ENCODE results near the gene TYROBP. TPM values are rescaled to one million over a fixed set of nuclear protein-coding genes. Genes with fewer than 3 reads are reported as not detected.

The TYROBP gene
- total and polyA plus RNA-seq, 2 of the 8 experiments (the other 6 are each of a cell fraction or from before 2014, with no cell fraction given), result 0.18 TPM; not detected in 1

GRCh38 chr19:35860818-35861639 is 47.1 kb downstream of the TYROBP start:
- peak overlapping the region; percentile 30 to 60 (median 51) for H3K4me3 ChIP-seq (ENCODE audit: extremely low read depth in 1 of 4, insufficient read depth in 2 of 4, low read depth in 3 of 4, low read length in 4 of 4)
- peak overlapping the region; percentile 49 for H3K56ac ChIP-seq (replicated peaks; ENCODE audit: insufficient read length, low read depth, low read length)
- peak overlapping the region; percentile 83 for H4K91ac ChIP-seq (replicated peaks; ENCODE audit: insufficient read length, low read length)
- no peak overlapping the region for H3K27ac ChIP-seq (ENCODE audit: low read depth, low read length)
- ChIA-PET POLR2A (ENCODE audit: partially characterized antibody) (interaction anchor here (0.6 to 1.7 kb wide), 8 partner anchors 9 to 193 kb away, joined by 3 to 20 read pairs (median 4); partner anchors contain the start of genes NPHS1, SYNE4 and THAP8), CTCF (ENCODE audit: partially characterized antibody) (interaction anchor here (0.6 to 2.9 kb wide), 7 partner anchors 9 to 725 kb away, joined by 3 to 18 read pairs (median 3); no protein-coding TSS in a partner anchor)
- no peak overlapping the region for H2BK5ac ChIP-seq (ENCODE audit: low read depth, low read length)
- no peak overlapping the region for H2BK12ac ChIP-seq (ENCODE audit: low read depth, low read length)
- H3K14ac ChIP-seq (ENCODE audit: insufficient read length), result no peak overlapping the region
- H4K20me1 ChIP-seq (replicated peaks in 1 of 2; ENCODE audit: control insufficient read depth in 1 of 2, insufficient read depth in 2 of 2, low read length in 2 of 2), result peaks cover 0 to 3% of the 10 kb centered on the region in 2 experiments
- no peak overlapping the region for H2BK120ac ChIP-seq (replicated peaks; ENCODE audit: low read depth, low read length)
- no peak overlapping the region for H3K9ac ChIP-seq (replicated peaks in 1 of 4; ENCODE audit: extremely low read depth in 1 of 4, low read depth in 3 of 4, low read length in 3 of 4)
- peaks cover 0 to 15% (median 10%) of the 10 kb centered on the region in 4 experiments; a peak in 5 of 7 replicates for H3K4me1 ChIP-seq (replicated peaks in 1 of 4; ENCODE audit: control insufficient read depth in 3 of 4, insufficient read depth in 4 of 4, low read length in 3 of 4)
- no peaks in the 10 kb centered on the region for H3K9me3 ChIP-seq (ENCODE audit: insufficient read depth in 2 of 2, low read depth in 1 of 2, low read length in 1 of 2)
- peaks cover 7 to 58% (median 52%) of the 10 kb centered on the region in 4 experiments for H3K27me3 ChIP-seq (replicated peaks in 1 of 4; ENCODE audit: control insufficient read depth in 3 of 4, extremely low read depth in 1 of 4, insufficient read depth in 3 of 4, low read length in 3 of 4)
- H2AFZ ChIP-seq (ENCODE audit: low read length), result peak overlapping the region; percentile 25; the same call in 1 of the 2 replicates
- no peak overlapping the region for H2BK20ac ChIP-seq (ENCODE audit: low read length)
- peak overlapping the region; percentile 47 for H4K5ac ChIP-seq (ENCODE audit: insufficient read length, low read depth, low read length)
- no peaks in the 10 kb centered on the region for H3K79me1 ChIP-seq (ENCODE audit: low read depth, low read length)
- no peak overlapping the region for H2AK5ac ChIP-seq (ENCODE audit: low read depth, low read length)
- peak overlapping the region; percentile 80; the same call in 1 of the 2 replicates for H4K8ac ChIP-seq (ENCODE audit: extremely low read depth, insufficient read depth, low read length)
- H2BK15ac ChIP-seq (ENCODE audit: low read length), result peak overlapping the region; percentile 96; the same call in 1 of the 2 replicates
- no peaks in the 10 kb centered on the region for H3K36me3 ChIP-seq (ENCODE audit: control insufficient read depth in 2 of 4, insufficient read depth in 4 of 4, low read length in 3 of 4)
- peak overlapping the region; percentile 48; the same call in 1 of the 2 replicates for H3K18ac ChIP-seq (ENCODE audit: extremely low read depth, low read length)
- WGBS, 2 experiments (ENCODE audit: extremely low coverage in 1 of 2, insufficient coverage in 1 of 2, insufficient read length in 1 of 2, insufficient replicate concordance in 2 of 2, low coverage in 1 of 2, low lambda C conversion rate in 2 of 2, missing lambda C conversion rate in 1 of 2), result 8% methylated on average over 55 of the region's 55 CpGs; no CpG with 5 or more reads in 1 of the 2 experiments
- H3K23me2 ChIP-seq (ENCODE audit: low read depth, low read length), result peaks cover 22% of the 10 kb centered on the region
- peak overlapping the region; percentile 80 to 96 for H3K4me2 ChIP-seq (ENCODE audit: insufficient read depth in 1 of 2, low read depth in 2 of 2, low read length in 2 of 2)
- H3K79me2 ChIP-seq (ENCODE audit: control insufficient read depth in 1 of 2, insufficient read depth in 2 of 2, low read length in 2 of 2), result no peaks in the 10 kb centered on the region
- H3K4ac ChIP-seq (replicated peaks; ENCODE audit: insufficient read length, low read depth, low read length), result peak overlapping the region; percentile 92
- no peak overlapping the region for H3K23ac ChIP-seq (ENCODE audit: insufficient read length)
- DNase-seq (ENCODE audit: low read depth in 1 of 2, low spot score in 2 of 2), result peak; percentile 79 to 90
- FAIRE-seq, result no peak
- peak in 1 of 2 experiments; percentile 66; a peak in 1 of 4 replicates for TF ChIP-seq SIN3A (conservative IDR thresholded peaks at IDR 0.05 in 1 of 2, IDR thresholded peaks at IDR 0.05 in 1 of 2; ENCODE audit: low read depth in 1 of 2, low read length in 2 of 2)
- TF ChIP-seq EZH2 (IDR thresholded peaks at IDR 0.05; ENCODE audit: low read depth, low read length, severe bottlenecking), result peak; percentile 53
- TF ChIP-seq RNF2 (IDR thresholded peaks at IDR 0.05; ENCODE audit: borderline replicate concordance, low read depth, low read length, missing control alignments, poor library complexity, severe bottlenecking), result peak; percentile 42
- 0 out of 2 replicates have a peak, but pooled peaks have one; percentile 11 for TF ChIP-seq CREB1 (IDR thresholded peaks at IDR 0.05)
- peak; percentile 31; the same call in 1 of the 2 replicates for TF ChIP-seq SP1 (IDR thresholded peaks at IDR 0.05; ENCODE audit: low read depth, low read length)
- TF ChIP-seq E2F6 (IDR thresholded peaks at IDR 0.05), result peak; percentile 49; the same call in 1 of the 2 replicates
- peak; percentile 31; the same call in 1 of the 2 replicates for TF ChIP-seq MAX (IDR thresholded peaks at IDR 0.05)
- peak; percentile 34 for TF ChIP-seq KDM4A (IDR thresholded peaks at IDR 0.05; ENCODE audit: low read depth, low read length, severe bottlenecking)
- no peak for TF ChIP-seq SIX5 (IDR thresholded peaks at IDR 0.05; ENCODE audit: low read depth, low read length)

Data from H1 (cell line).